ENCODE results near the gene ASPHD1.
"Not testable (repeated sequence)": the region's sequence is repeated elsewhere in the genome, so short reads cannot be mapped to it uniquely, and the experiment has no call there.

ASPHD1 gene

DNA sequence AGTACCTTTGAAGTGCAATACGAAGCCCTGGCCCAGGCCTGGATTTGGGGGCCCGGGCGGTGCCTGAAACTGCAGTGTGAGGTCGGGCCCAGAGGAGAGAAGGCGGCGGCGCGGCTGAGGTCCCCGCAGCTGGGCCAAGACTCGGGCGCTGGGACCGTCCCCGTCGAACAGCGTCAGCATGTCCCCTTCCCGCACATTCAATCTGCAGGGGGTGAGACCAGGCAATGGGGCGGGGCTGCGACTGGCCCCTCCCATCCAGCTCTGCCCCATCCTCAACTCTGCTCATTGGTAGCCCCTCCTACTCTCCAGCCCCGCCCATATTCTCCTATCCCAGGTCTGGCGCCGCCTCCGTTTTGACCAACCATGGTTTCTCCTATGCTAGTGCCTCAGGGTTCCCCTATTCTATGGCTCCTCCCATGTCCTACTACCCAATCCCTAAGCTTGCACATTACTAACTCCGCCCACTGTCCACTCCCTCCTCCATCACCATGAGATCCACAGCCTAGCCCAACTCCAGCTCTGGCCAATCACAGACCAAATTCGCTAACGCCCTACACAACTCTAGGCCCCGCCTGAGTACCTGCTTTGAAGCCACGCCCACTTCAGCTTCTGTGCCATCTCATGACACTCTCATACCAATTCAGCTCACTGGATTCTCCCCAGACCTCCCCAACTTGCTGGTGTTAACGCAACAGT, 22.9 kb upstream of the ASPHD1 start:
- DNase-seq = no peak

DNA sequence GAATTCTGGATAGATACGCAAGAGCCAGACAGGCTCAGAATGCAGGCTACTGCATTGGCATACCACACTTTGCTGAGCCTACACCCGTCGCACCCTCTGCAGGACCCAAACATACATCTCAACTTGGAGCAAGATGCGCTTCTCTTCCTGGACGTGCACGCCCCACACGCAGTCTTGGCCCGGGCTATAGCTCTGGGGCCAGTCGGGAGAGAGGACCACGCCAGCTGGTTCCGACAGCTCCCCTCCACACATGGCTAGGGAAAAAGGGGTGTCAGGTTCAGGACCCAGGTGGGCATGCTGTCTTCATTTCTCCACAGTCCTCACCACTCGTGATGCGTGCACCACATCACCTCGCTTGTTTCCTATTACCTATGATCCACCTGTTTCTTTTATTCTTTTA, 22.1 kb upstream of the ASPHD1 start:
- DNase-seq = no peak

DNA sequence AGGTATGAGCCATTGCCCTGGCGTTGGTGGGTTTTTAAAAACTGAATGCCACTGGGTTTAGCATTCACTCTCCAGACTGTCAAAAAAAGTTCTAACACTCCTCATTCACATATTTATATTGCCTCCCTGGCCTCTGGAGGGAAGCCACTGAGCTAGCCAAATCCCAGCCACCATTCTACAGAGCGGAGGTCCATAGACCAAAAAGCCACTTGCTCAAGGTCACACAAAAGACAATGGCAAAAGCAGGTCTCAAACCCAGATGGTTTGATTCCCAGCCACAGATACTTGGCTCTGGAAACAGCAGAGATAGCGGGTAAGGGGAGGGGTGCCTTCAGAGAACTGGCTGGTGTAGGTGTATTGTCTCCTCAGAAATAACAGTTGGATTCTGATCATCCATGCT, 19.2 kb upstream of the ASPHD1 start:
- no peak for DNase-seq

DNA sequence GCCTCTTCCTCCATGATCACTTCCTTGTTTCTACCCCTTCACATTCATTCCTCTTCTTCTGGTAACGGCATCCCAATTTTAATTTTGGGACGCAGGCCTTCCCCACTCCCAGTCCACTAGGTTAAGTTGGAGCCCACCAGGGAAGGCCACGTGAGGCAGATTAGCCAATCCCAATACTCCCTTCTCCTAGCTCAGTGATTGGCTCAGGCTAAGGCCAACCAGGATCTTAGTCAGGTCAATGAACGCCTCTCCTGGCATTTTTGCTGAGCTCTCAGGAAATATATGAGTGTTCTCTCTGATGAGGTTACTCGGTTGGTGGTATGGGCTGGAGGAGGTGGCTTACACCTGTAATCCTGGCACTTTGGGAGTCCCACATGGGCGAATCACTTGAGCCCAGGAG, 16.3 kb upstream of the ASPHD1 start:
- no peak for DNase-seq

GRCh38 chr16:29889372-29889771, 10.9 kb upstream of the ASPHD1 start:
- not testable (repeated sequence) for DNase-seq

GRCh38 chr16:29891525-29892457, 8.5 kb upstream of the ASPHD1 start:
- no peak for DNase-seq

- no peak for DNase-seq
Measured at GRCh38 chr16:29892458-29892813, 7.9 kb upstream of the ASPHD1 start.

DNA sequence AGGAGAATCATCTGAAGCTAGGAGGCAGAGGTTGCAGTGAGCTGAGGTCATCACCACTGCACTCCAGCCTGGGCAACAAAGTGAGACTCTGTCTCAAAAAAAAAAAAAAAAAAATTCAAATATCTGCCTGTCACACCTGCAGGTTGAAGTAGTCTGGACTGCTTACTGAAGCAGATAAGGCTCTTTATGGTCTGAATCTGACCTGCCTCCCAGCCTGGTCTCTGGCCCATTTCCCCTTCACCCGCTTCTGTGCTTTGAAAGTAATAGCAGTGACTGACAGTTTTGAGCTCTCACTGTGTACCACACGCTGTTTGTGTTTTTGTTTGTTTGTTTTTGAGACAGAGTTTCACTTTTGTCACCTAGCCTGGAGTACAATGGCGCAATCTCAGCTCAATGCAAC, 6.7 kb upstream of the ASPHD1 start:
- no peak for DNase-seq

DNA sequence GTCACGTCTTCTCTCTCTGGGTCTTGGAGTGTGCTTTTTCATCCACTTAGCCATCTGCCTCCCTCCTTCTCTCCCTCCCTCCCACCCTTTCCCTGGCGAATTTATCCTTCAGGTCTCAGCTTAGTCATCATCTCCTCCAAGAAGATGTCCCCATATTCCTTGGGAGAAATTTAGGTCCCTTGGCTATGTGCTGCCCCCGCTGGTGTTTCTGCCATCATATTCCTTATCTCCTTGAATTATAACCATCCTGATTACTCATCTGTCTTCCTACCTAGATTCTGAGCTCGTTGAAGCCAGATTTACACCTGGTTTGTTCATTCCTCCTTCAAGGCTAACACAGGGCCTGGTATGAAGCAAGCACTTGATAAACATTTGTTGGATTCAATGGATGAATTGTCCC, 5.9 kb upstream of the ASPHD1 start:
- DNase-seq = no peak

DNA sequence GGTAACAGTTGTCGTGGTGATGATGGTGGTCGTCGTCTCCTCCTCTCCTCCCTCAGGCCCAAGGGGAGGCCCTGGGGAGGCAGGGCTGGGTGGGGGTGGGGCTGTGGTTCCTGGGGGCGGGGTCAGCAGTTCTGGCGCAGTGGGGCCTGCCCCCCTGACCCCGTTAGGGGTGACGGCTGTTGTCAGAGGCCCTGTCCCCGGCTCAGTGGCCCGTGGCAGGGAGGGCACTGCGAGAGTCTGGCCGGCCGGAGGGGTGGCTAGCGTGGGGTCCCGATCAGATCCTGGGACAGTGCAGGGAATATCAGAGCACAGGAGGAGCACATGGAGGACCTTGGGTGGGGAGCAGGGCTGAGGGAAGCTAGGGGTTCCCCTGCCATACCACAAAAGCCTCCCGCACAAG, 3.4 kb upstream of the ASPHD1 start:
- no peak for DNase-seq

DNA sequence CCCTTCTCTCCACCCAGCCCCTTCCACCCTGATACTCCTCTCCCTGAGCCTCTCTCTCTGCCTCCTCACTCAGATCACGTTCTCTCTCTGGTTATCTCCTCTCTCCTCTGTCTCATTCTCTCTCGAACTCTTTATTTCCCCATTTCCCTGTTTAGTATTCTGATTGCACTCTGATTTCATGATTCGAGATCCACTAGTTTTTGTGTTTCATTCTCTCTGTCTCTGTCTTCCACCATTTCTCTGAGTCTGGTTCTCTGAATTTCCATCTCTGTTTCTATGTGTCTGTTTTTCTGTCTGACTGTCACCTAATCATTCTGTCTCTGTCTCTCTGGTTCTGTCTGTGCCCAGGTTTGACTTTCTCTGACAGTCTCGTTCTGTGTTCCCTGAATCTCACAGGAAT, 3.0 kb upstream of the ASPHD1 start:
- no peak for DNase-seq

DNA sequence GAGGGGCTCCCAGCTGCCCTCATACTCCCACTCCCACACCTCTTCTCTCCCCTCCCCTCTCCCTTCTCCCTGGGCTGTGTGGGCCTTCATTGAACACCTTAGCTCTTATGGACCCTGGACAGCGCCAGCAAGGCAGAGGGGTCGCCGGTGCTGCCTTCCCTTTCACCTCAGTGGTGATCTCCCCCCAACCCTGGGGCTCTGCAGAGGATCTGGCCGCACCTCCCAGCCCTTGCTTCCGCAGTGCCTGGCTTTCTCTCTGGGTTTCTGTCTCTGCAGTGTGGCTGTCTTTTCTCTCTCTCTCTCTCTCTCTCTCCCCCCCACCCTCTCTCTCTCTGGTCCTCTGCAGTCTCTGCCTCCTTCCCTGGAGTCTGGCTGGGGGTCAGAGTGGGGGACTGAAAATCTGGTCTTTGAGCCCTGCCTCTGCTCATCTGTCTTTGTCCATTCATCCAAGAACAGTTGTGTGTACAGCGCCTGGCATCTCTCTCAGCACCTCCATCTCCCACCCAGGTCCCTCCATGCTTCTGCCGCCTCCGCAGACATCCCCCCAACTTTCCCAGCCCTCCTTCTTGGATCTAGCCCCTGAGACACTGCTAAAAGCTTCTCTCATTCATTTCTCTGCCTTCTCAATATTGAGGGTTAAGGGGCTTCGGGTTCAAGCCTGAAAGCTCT, 2.0 kb upstream of the ASPHD1 start:
- DNase-seq = no peak

- no peak for DNase-seq
Measured at GRCh38 chr16:29898804-29899515, 1.3 kb upstream of the ASPHD1 start.

GRCh38 chr16:29899516-29900101, 679 bp upstream of the ASPHD1 start, which contains the start of gene SEZ6L2:
Gene SEZ6L2 (minus strand): TSS chr16:29899550. CDS start chr16:29899019, 531 bp downstream.
- no peak for DNase-seq

- no peak for DNase-seq
Measured at GRCh38 chr16:29900888-29901606, 759 bp downstream of the ASPHD1 start.

DNA sequence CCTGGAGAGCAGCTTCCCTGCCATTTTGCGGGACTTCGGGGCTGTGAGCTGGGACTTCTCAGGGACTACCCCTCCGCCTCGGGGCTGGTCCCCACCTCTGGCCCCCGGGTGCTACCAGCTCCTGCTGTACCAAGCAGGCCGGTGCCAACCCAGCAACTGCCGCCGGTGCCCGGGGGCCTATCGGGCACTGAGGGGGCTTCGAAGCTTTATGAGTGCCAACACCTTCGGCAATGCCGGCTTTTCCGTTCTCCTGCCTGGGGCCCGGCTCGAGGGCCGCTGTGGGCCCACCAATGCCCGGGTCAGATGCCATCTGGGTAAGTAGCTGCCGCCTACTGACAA, 1.3 kb downstream of the ASPHD1 start:
- DNase-seq = no peak

- DNase-seq = no peak
Measured at GRCh38 chr16:29903590-29903989, 3.3 kb downstream of the ASPHD1 start.

- DNase-seq = no peak
Measured at GRCh38 chr16:29904947-29905346, 4.7 kb downstream of the ASPHD1 start.

- DNase-seq = no peak
Measured at GRCh38 chr16:29905668-29906067, 5.4 kb downstream of the ASPHD1 start.

DNA sequence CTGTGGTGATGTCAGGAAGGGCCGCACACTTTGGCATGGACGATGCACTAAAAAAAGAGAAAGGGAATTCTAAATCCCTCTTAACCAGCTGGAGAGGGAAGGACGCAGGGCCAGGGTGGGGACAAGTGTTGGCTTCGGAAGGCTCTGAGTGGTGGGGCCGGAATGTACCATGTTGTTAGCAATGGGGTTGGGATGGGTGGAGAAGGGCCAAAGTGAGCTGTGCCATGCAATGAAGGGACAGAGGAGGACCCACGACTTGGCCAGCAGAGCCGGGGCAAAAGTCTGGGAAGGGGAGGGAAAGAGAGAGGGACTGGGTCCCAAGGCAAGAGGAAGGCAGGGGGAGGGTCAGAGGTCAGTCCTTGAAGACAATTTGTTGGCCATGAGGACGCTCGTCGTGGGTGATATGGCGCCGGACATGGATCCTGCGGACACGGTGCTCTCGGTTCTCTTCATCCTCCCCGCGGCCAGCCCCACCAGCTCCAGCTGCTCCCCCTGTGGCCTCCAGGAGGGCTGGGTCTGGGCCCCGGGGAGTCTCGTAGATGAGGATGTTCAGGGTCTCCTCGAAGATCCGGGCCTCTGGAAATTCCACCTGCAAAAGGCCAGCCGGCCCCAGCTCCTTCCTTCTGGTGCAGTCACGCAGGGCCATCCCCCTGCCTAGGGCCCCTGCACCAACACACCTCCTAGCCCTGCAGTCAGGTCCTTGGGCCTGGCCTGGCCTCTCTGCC, 6.4 kb downstream of the ASPHD1 start:
- no peak for DNase-seq

GRCh38 chr16:29907973-29908372, 7.7 kb downstream of the ASPHD1 start:
- no peak for DNase-seq
